C4-2B (cell line): ENCODE measurements around the gene AP2S1.

Source experiments
- CTCF ChIP-seq: fragments of 450-650 bp; conservative IDR thresholded peaks from 2 replicates; pipeline ENCODE4 v1.5.1; 2017; ENCODE audit warnings: mild to moderate bottlenecking
- ZFX ChIP-seq: fragments of 450-650 bp; IDR thresholded peaks from 2 replicates; pipeline ENCODE4 v1.6.1; 2017

- TF ChIP-seq CTCF (no peak), ZFX (no peak)
Measured at GRCh38 chr19:46868025-46868802, 17.6 kb upstream of the AP2S1 start.
